Medulla oblongata (tissue), 1 donor: ENCODE measurements around the gene RAP2C.
A peak's percentile ranks its signal among the peaks of the same experiment; 100 is the strongest.

Source experiments
- DNase-seq: peaks from one replicate; pipeline ENCODE4 v3.0.0-alpha.2; 2015; ENCODE audit errors: extremely low spot score

The RAP2C gene

DNA sequence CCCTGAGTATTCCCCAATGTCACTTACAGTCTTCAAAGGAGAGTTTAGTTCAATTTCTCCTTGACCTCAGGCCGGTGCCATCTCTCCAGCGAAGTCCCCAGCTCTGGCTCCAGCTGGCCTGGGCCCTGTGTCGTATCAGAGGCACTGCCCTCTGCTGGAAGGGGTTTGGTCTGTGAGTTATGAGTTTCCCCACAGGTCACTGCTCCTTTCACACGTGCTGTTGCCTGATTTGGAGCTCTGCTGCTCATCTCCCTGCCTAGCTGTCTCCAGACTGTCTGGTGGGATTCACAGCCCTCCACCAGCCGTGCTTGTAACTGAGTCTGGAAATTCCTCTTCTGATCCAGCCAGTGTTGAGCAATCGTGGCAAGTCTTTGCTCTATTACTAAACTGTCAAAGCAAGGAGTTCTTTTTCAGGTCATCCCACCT lies at the start of gene RAP2C:
RAP2C (minus strand) TSS at position 105 of the 426 bp plus-strand sequence. CDS start 2,179 bp downstream, outside the sequence.
- DNase-seq, result peak; percentile 82

DNA sequence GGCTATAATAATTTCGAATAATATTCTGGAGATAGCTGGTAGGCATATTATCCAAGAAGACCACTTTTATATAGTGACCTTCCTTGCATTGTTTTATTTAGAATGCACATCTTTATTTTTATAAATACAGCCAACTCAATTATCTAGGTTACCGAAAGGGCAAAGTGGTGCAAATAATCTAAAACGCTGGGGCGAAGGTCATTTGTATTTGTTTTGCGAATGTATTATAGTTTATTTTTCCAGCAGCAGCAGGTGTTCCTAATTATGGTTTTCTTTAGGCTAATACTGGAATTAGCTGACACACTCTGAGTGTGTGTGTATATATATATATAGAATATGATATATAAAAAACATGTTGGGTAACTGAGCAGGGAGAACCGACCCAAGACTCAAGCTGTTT lies 48.1 kb upstream of the RAP2C start:
- DNase-seq, result no peak

DNA sequence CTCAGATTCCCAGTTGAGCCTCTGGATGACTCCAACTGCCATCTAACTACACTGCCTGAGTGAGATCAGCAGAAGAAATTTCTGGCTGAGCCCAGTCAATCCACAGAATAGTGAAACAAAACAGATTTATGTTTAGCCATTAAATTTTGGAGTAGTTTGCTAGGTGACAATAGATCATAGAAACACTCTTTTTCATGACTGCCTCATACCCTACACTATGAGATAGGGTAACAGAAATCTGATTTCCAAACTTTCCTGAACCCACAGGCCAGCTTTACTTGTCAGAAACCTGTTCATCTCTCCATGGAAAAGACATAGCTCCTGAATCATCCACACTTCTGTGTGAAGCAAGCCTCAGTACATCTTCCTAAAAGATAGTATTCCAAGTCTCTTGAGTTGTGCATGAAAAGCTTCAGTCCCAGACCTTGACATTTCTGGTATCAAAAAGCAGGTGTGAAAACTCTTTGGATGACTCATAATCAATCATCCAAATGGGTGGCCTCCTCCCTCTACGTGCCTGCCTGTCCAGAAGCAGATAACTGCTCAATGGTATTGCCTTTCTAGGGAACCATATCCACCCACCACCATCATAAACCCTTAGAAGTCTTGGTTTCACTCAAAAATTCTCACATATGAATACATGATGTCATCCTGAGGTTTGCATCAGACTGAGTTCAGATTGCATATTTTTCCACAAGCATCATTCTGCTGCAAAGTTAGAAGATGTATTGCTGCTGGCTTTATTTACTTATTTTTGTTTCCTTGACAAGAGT lies 47.5 kb upstream of the RAP2C start:
- DNase-seq, result no peak

DNA sequence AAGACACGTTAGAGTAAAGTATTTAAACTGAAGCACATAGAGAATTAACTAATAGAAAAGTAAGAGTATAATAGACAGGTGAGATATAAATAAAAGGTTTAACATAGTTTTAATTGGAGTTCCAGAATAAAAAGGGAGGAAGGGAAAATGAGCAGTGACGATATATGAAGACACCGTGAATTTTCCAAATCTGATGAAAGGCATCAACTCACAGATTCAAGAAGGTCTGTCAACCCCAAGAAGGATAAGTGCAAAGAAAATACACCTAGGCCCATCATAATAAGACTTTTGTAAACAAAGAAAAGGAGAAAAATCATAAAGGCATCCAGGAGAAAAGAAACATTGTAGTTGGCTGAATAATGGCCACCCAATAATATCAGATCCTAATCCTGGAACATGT lies 43.9 kb upstream of the RAP2C start:
- DNase-seq, result no peak

DNA sequence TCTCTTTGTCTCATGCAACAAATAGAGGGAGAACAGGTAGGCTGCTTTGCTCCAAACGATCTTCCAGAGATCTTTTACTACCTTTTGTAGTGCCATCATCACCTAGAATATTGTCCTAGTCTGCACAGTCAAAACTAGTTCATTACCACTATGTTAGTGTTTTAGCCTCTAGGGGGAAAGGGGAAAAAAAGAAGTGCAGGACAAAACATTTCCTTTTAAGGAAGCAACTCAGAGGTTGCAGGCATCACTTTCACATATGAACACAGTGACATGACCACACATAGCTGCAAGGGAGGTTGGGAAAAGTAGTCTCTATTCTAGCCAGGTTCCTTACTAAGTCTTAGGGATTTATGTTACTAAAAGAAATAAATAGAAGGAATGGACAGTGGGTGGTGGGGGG lies 39.3 kb upstream of the RAP2C start:
- DNase-seq, result no peak

DNA sequence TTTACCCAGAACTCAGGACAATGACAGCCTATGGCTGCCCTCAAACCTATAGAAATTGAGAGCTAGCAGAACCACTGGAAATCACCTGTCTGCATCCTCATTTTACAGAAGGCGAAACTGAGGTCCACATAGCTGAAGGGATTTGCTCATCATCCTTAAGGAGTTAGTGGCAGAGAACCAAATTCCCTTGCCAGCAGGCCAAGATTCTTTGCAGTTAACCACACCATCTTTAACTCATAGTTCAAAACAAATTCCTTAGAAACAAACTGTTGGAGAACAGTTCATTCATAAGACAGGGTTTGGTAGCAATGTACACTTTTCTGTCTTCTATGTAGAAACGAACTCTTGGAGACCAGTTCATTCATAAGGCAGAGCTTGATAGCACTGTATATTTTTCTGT lies 37.9 kb upstream of the RAP2C start:
- DNase-seq, result no peak

DNA sequence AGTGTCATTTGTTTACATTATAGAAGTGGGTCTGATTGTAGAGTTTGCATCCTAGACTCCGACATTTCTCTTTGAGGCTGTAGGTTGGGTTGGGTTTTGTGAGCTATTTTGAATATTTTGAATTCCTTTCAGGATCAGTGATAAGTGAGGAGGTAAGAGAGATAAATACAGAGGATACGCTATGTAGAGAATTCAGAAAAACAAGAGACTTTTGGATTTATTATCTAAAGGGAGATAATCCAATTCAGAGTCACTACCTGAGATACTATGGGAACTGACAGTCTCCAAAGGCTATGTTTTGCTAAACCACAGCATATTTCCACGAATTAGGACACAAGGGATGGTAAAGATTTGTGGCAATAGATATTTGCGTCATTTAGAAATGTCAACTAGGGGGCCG lies 16.9 kb upstream of the RAP2C start:
- no peak for DNase-seq

DNA sequence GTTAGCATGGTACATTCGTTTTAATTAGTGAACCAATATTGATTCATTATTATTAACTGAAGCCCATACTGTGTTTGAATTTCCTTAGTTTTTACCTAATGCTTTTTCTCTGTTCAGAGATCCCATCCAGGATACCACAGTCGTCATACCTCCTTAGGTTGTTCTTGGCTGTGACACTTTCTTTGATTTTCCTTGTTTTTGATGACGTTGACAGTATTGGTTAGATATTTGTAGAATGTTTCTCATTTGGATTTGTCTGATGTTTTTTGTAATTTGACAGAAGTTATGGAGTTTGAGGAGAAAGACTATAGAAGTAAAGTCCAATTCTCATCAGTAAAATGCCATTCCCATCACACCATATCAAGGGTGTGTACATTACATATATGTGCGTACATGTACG lies 16.2 kb upstream of the RAP2C start:
- DNase-seq, result no peak

DNA sequence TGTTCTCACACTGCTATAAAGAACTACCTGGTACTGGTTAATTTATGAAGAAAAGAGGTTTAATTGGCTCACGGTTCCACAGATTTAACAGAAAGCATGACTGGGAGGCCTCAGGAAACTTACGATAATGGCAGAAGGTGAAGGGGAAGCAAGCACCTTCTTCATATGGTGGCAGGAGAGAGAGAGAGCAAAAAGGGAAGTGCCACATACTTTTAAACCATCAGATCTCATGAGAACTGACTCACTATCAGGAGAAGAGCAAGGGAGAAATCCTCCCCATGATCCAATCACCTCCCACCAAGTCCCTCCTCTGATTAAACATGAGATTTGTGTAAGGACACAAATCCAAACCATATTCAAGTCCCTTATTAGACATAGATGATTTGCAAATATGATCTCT lies 12.3 kb upstream of the RAP2C start:
- no peak for DNase-seq

DNA sequence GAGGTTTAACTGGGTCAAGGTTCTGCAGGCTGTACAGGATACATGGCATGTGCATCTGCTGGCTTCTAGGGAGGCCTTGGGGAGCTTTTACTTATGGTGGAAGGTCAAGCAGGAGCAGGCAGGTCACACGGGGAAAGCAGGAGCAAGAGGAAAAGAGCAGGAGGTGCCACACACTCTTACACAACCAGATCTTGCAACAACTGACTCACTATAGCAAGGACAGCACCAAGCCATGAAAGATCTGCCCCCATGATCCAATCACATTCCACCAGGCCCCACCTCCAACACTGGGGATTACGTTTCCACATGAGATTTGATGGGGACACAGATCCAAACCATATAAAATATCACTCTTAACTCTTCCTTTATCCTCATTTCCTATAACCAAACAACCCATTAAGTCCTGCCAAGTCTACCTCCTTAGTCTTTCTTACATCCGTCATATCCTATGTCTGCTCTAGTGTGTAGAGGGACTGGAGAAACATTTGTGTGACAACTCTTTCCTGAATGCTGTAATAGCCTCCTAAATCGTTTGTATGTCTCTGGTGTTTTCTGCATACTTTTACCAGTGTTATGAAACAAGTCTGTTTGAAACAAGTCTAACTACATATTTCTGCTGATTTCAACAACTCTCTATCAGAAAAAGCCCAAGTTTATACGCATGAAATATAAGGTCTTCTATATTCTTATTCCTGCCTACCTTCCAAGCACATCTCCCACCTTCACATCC lies 8.3 kb upstream of the RAP2C start:
- DNase-seq, result no peak

DNA sequence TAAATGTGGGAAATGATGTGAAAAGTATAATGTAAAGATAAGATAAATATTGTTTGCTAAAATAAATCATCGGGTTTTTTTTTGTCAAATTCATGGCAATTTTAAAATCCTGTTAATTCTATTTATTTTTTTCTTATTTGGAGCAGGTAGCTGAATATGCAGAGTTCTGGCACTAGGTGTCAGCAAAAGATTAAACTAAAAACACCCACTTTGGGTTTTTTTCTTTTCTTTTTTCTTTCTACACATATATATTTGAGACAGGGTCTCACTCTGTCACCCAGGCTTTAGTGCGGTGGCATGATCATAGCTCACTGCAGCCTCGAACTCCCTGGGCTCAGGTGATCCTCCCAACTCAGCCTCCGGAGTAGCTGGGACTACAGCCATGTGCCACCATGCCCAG lies 6.9 kb upstream of the RAP2C start:
- DNase-seq, result no peak

DNA sequence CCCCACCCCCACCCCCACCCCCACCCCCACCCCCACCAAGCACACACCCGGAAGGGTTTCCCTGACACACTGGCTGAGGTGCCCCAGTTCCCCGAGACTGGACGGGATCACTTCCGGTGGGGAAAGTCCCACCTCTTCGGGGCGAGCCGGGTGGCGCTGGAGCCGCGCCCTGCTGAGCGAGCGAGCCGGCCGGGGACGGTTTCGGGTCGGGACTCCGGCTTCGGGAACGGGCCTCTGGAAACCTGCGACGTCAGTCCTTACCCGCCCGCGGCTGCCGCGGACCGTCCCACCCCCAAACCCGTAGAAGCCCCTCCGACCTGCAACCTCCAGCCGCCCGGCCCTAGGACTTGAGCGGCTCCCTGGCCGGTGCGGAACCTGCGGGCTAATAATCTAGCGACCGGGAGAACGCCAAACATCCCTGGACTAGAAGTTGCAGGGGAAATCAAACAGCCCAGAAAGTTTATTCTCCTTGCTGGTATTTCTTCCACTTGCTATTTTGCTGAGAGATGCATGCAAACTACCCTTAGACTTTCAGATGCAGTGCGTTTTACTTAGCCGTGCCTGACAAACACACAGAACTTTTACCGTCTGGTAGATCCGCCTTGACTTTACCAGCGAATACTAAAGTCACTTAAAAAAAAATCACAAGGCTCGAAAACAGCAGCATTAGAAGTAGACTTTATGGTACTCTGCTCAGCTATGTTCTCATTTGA lies 991 bp downstream of the RAP2C start:
- DNase-seq, result peak; percentile 87

DNA sequence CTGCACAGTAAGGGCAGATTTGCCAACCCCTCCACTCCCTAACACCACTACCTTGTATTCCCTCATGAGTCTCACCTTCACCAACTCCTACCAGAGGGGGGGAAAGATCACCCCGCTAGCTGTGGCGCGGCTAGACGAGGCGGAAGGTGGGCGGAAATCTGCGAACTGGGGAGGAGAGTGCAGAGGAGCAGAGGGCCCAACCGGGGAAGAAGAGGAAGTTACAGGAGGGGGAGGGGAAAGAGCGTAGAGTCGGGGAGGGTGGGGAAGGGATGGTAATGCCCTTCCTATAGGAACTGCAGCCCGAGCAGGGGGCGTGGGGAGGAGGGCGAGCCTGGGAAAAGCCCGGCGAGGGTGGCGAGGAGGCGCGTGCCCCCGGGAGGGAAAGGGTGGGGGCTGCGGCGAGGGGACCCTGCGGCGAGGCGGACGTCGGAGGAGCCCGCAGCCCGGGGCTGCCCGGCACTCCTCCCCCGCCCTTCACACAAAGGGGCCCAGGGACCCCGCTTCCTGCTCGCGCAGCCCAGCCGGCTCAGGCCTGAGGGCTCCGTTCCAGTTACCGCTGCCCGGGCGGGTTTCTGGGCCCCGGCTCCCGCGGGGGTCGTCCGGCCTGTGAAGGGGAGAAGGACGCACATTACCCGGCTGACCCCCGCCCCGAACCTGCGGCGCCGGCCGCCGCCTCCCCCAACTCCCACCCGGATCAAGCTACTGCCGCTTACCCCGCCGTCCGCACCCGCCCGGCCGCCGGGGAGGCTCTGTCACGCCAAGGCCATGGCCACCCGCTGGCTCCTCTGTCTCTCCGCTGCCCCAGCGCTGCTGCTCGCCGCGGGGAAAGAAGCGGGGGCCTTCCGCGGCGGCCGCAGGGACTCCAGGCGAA lies 1.8 kb downstream of the RAP2C start:
- peak; percentile 66 for DNase-seq

DNA sequence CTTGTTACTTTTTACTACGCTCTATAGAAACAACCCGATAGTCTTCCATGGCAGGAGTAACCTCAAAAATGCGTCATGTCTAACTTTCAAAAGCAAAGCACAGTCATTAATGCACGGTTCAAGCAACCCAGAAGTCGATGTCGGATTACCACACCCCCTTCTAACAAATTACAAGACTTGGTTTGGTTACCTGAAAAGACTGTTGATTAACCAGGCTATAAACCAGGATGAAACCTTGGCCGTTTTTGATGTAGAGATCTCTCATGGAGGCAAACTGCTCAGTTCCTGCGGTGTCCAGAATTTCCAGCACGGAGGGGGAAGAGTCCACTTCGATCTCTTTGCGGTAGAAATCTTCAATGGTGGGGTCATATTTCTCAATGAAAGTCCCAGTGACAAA lies 2.4 kb downstream of the RAP2C start:
- DNase-seq, result no peak

DNA sequence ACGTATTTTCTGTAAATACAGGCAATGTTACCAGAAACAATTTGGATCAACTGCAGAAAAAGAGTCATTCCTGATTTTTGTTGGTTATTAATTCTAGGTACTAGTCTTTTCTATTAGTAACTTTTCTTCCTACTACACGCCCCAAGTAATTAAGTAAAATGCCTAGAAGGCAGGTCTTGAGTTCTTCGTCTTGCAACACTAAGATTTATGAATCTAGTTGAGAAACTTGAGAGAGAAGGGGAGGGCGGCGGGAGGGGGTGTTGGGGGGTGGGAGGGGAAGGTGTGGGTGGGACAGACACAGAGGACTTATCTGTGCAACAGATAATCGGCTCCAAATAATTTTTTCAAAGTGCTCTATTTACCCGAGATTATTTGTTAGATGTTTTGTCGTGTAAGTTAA lies 3.0 kb downstream of the RAP2C start:
- no peak for DNase-seq

DNA sequence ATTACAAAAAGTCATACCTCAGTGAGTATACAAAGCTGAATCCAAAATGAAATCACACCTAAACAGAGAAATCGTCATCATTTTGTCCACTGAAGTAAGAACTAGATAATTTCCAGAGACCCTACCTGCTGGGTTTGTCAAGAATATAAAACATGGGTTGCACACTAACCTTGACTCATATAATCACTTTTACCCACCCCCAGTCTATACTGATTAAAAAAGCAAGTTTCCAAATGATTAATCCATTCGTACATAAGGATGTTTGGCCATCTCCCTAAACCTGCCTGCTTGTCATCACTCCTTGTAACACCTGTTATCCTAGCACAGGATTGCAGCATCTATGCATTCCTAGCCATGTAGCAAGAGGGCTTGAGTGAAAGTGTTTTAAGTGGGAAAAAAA lies 4.7 kb downstream of the RAP2C start:
- DNase-seq, result no peak

DNA sequence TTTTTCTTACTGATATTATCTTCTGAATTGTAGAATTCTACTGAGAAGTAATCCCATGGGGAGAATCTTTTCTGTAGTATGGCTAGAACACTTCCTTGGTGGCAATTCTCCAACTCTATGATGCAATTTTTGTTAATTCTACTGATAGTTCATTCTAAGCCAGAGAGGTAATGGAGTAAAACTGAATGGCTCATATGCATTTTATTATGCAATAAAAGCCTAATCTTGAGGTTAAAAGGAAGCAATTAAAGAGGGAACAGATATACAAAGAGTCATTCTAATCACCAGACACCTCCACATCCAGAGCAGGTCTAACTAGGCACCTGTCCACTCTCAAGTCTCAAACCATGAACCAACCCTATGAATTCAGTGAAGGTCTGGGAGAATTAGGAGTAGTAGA lies 9.7 kb downstream of the RAP2C start:
- no peak for DNase-seq

DNA sequence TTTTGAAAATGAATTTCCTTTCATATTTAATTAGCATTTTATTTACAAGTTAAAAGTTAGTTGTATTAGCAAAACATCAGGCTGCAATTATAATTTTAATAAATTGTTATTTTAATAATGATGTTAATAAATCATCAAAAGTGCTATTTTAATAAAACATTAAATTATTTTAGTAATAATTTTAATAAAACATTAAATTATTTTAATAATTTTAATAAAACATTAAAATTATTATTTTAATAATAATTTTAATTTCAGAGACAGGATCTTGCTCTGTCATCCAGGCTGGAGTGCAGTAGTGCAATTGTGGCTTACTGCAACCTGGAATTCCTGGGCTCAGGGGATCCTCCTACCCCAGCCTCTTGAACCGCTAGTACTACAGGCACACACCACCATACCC lies 10.8 kb downstream of the RAP2C start:
- DNase-seq, result no peak

DNA sequence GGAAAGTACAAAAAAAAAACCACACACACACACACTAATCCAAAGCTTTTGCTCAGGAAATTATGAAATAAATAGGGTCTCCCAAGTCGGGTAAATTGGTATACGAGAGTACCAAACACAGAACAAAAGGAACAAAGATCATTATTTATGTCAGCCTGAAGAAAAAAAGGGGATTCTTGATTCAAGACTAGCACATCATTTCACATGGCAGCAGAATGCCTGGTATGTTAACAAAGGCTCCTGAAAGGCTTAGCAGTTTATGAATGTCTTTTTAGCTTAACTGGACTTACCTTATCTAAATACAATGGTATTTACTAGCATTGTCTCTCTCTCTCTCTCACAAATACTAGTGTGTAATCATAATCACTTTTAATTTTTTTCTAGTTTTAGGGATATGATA lies 11.3 kb downstream of the RAP2C start:
- no peak for DNase-seq

DNA sequence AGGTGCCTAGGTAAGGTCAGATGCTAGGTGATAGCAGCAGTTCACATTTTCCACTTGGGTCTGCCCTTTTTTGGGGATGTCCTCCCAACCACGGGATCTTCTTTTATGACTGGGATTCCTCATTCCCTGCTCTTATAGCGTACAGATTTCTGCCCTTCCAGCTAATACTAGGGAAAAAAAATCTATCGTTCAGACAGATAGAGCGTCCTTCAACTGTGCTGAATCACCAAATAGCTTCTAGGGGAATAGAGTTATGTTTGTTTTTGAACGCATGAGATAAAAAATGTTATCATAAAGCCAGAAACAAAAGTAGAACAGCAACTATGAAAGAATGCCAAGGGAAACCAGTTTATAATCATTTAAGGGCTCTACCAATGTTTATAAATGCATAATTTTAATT lies 13.0 kb downstream of the RAP2C start:
- DNase-seq, result no peak

DNA sequence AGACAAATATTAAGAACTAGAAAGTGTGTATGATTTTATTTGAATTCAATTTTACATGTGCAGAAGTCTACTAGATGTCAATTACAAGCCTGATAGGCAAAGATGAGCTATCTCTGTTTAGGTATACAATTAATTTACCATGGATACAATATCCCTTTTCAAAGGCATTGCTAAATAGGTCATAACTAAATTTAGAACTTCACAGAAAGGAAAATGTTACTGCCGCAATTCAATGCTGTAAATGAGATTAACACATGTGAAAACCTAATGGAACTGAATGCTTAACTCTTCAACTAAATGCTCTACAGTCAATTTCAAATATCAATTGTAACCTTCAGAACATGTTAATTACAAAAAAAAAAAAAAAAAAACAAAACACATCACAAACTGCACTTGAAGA lies 14.6 kb downstream of the RAP2C start:
- no peak for DNase-seq

DNA sequence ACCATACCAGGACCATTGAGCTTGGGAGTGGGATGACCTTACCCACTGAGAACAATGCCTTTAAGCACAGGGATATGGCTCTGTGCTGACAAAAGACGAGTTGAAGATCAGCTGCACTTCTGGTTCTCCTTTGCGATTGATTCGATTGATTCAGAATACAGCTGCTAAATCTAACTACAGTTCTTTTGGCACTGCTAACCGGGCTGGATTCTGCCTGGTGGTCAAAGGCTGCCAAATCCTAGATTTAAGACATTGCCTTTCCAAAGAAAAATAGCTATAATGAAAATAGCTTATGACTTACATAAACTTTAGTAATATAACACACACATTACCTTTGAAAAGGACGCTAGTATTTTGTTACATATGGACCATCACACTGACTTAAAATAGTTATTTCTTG lies 18.3 kb downstream of the RAP2C start:
- DNase-seq, result no peak
